Parathyroid adenoma (tissue), 2 donors: ENCODE measurements around the gene FNTB.

Experiments
- H2AFZ ChIP-seq: fragments of 300-600 bp; sonication (generic); one replicate; pipeline ENCODE4 v1.7.0; 2017; ENCODE audit warnings: antibody characterized with exemption, mild to moderate bottlenecking
- H3K27ac ChIP-seq: fragments of 300-600 bp; sonication (generic); one replicate; pipeline ENCODE4 v1.7.0; 2017
- H3K27me3 ChIP-seq: fragments of 300-600 bp; sonication (generic); one replicate; pipeline ENCODE4 v1.7.0; 2017; ENCODE audit warnings: low read length; ENCODE audit not compliant: control insufficient read depth, insufficient read depth
- H3K36me3 ChIP-seq: fragments of 300-600 bp; sonication (generic); one replicate; pipeline ENCODE4 v1.7.0; 2017; ENCODE audit warnings: low read length; ENCODE audit not compliant: control insufficient read depth, insufficient read depth
- H3K4me1 ChIP-seq: fragments of 300-600 bp; sonication (generic); one replicate; pipeline ENCODE4 v1.7.0; 2017; ENCODE audit warnings: control low read depth
- H3K4me2 ChIP-seq: fragments of 300-600 bp; sonication (generic); one replicate; pipeline ENCODE4 v1.7.0; 2017; ENCODE audit warnings: low read length
- H3K4me3 ChIP-seq: fragments of 300-600 bp; sonication (generic); one replicate; pipeline ENCODE4 v1.7.0; 2017; ENCODE audit warnings: low read depth, low read length
- H3K79me2 ChIP-seq: fragments of 300-600 bp; sonication (generic); one replicate; pipeline ENCODE4 v1.7.0; 2017; ENCODE audit warnings: control low read depth
- H3K9ac ChIP-seq: fragments of 300-600 bp; sonication (generic); one replicate; pipeline ENCODE4 v1.7.0; 2017; ENCODE audit warnings: mild to moderate bottlenecking
- H3K9me3 ChIP-seq: fragments of 300-600 bp; sonication (generic); one replicate; pipeline ENCODE4 v1.7.0; 2017; ENCODE audit warnings: low read length; ENCODE audit not compliant: control insufficient read depth
- TF ChIP-seq, protein P1 (sequence below): fragments of 300-600 bp; sonication (generic); IDR thresholded peaks from one replicate; pipeline ENCODE4 v1.7.0; 2017; ENCODE audit warnings: antibody characterized with exemption, mild to moderate bottlenecking
- donor health status: primary hyperparathyroidism.

Gene FNTB

DNA sequence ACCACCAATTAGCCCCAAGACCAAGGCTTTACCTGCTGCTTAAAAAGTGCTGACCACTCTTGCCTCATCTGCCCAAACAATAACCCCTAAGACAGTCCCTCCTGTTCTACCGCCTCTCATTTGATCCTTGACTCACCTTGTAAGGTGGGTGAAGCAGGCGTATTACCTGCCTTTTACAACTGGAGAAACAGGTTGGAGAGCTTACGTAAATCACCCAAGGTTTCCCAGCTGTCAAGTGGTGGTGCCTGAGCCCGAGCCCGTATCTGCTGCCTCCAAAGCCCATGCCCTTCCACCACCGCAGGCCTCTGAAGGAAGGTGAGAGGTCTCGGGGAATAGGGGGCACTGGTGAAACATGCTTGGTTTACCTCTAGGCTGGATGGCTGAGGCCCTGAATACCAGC, 79.0 kb downstream of the FNTB start:
- TF ChIP-seq, protein P1, sequence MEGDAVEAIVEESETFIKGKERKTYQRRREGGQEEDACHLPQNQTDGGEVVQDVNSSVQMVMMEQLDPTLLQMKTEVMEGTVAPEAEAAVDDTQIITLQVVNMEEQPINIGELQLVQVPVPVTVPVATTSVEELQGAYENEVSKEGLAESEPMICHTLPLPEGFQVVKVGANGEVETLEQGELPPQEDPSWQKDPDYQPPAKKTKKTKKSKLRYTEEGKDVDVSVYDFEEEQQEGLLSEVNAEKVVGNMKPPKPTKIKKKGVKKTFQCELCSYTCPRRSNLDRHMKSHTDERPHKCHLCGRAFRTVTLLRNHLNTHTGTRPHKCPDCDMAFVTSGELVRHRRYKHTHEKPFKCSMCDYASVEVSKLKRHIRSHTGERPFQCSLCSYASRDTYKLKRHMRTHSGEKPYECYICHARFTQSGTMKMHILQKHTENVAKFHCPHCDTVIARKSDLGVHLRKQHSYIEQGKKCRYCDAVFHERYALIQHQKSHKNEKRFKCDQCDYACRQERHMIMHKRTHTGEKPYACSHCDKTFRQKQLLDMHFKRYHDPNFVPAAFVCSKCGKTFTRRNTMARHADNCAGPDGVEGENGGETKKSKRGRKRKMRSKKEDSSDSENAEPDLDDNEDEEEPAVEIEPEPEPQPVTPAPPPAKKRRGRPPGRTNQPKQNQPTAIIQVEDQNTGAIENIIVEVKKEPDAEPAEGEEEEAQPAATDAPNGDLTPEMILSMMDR = no peak
- H3K4me2 ChIP-seq = no peak overlapping the region
- H3K4me3 ChIP-seq = no peak overlapping the region
- no peak overlapping the region for H2AFZ ChIP-seq
- H3K4me1 ChIP-seq = peaks cover 2% of the 10 kb centered on the region
- H3K9me3 ChIP-seq = no peaks in the 10 kb centered on the region
- no peaks in the 10 kb centered on the region for H3K27me3 ChIP-seq
- H3K79me2 ChIP-seq = no peaks in the 10 kb centered on the region
- H3K36me3 ChIP-seq = no peaks in the 10 kb centered on the region
- H3K27ac ChIP-seq = no peak overlapping the region
- H3K9ac ChIP-seq = no peak overlapping the region

DNA sequence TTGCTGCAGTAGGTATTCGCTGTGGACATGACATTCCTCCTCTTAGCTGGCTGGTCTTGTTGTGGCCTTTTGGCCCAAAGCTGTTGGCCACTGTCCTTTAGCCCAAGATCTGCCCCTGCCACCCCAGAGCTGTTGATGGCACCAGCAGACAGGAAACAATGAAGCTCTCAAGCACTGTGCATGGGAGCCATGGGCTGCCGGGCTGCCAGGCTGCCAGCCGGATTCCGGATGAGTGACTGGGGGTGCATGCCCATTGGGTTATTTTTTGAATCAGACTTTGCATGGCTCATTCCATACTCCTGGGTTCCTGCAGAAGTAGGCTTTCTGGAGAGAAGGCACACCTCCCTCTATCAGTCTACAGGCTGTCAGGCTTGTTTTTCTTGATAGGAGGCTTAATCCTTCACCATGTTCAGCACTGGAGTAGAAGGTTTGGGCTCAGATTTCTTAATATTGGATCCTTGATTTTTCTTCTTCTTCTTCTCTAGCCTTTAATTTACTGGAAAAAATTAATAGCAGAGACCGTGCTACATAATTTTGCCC, 83.2 kb downstream of the FNTB start:
- Histone ChIP-seq H3K36me3 (no peaks in the 10 kb centered on the region), H3K27me3 (no peaks in the 10 kb centered on the region), H3K9me3 (no peaks in the 10 kb centered on the region), H3K79me2 (no peaks in the 10 kb centered on the region), H3K4me2 (no peak overlapping the region), H3K4me1 (peaks cover 21% of the 10 kb centered on the region), H2AFZ (no peak overlapping the region), H3K4me3 (no peak overlapping the region), H3K9ac (no peak overlapping the region), H3K27ac (no peak overlapping the region)
- TF ChIP-seq, protein P1 = no peak

GRCh38 chr14:65070471-65070976, 83.8 kb downstream of the FNTB start:
- no peak overlapping the region for H2AFZ ChIP-seq
- H3K36me3 ChIP-seq = no peaks in the 10 kb centered on the region
- no peaks in the 10 kb centered on the region for H3K27me3 ChIP-seq
- no peaks in the 10 kb centered on the region for H3K9me3 ChIP-seq
- no peak overlapping the region for H3K4me2 ChIP-seq
- no peak overlapping the region for H3K27ac ChIP-seq
- no peak overlapping the region for H3K4me3 ChIP-seq
- H3K79me2 ChIP-seq = no peaks in the 10 kb centered on the region
- no peak overlapping the region for H3K9ac ChIP-seq
- TF ChIP-seq, protein P1 = no peak
- H3K4me1 ChIP-seq = peaks cover 21% of the 10 kb centered on the region

- Histone ChIP-seq H3K9ac (no peak overlapping the region), H3K4me2 (no peak overlapping the region), H3K79me2 (no peaks in the 10 kb centered on the region), H3K4me3 (no peak overlapping the region), H3K36me3 (no peaks in the 10 kb centered on the region), H3K27ac (no peak overlapping the region), H3K27me3 (no peaks in the 10 kb centered on the region), H3K4me1 (peaks cover 21% of the 10 kb centered on the region), H2AFZ (no peak overlapping the region), H3K9me3 (no peaks in the 10 kb centered on the region)
- TF ChIP-seq, protein P1 = no peak
Measured at GRCh38 chr14:65071544-65071943, 84.8 kb downstream of the FNTB start.

GRCh38 chr14:65072256-65072655, 85.6 kb downstream of the FNTB start:
- H3K27me3 ChIP-seq = no peaks in the 10 kb centered on the region
- no peak overlapping the region for H2AFZ ChIP-seq
- peak overlapping the region; percentile 49 for H3K27ac ChIP-seq
- TF ChIP-seq, protein P1 = no peak
- H3K4me2 ChIP-seq = no peak overlapping the region
- H3K4me1 ChIP-seq = peaks cover 21% of the 10 kb centered on the region
- no peaks in the 10 kb centered on the region for H3K9me3 ChIP-seq
- H3K36me3 ChIP-seq = no peaks in the 10 kb centered on the region
- no peaks in the 10 kb centered on the region for H3K79me2 ChIP-seq
- H3K9ac ChIP-seq = no peak overlapping the region
- no peak overlapping the region for H3K4me3 ChIP-seq
